C4-2B (cell line): ENCODE data around the gene RXFP2.

Source experiments
- CTCF ChIP-seq: fragments of 450-650 bp; conservative IDR thresholded peaks from 2 replicates; pipeline ENCODE4 v1.5.1; 2017; ENCODE audit warnings: mild to moderate bottlenecking
- ZFX ChIP-seq: fragments of 450-650 bp; IDR thresholded peaks from 2 replicates; pipeline ENCODE4 v1.6.1; 2017

GRCh38 chr13:31697290-31697689, 42.0 kb upstream of the RXFP2 start:
- TF ChIP-seq CTCF (no peak), ZFX (no peak)
